PC-9 (cell line): ENCODE results near the gene FGF12. TPM values are rescaled to one million over a fixed set of nuclear protein-coding genes. Genes with fewer than 3 reads are reported as not detected.

Source experiments
- BruUV-seq: library from RNA; stranded (reverse); fragments of 400-500 nt; replicated peaks from 2 replicates; lab custom pipeline; 2021; lab: Mats Ljungman, UMichigan
- CTCF ChIA-PET: fragments of 300-600 bp; sonication (Branson Sonifier 250); formaldehyde crosslinking; loops from one replicate; lab custom pipeline; 2022; ENCODE audit warnings: antibody characterized with exemption; lab: Charles Lee
- POLR2A ChIA-PET: fragments of 300-600 bp; sonication (Branson Sonifier 250); formaldehyde crosslinking; loops from one replicate; lab custom pipeline; 2022; ENCODE audit warnings: antibody characterized with exemption; ENCODE audit not compliant: unreplicated experiment; lab: Charles Lee
- DNase-seq, 2 experiments: peaks; one replicate each; pipeline versions ENCODE4 v3.0.0 to v3.0.0-alpha.2; 2015 to 2022; ENCODE audit warnings: mixed read lengths in 1 of 2
- H2AFZ ChIP-seq: fragments of 200-600 bp; sonication (generic); 2 replicates; pipeline ENCODE4 v1.8.1; 2017; ENCODE audit warnings: antibody characterized with exemption
- H3F3A ChIP-seq: fragments of 200-600 bp; sonication (generic); 2 replicates; pipeline ENCODE4 v1.8.1; 2017; ENCODE audit warnings: antibody characterized with exemption, mild to moderate bottlenecking, low read depth; ENCODE audit not compliant: insufficient read depth
- H3K27ac ChIP-seq: fragments of 200-600 bp; sonication (generic); 2 replicates; pipeline ENCODE4 v1.6.1; 2016; ENCODE audit warnings: mixed run types
- H3K27me3 ChIP-seq: fragments of 200-600 bp; sonication (generic); 2 replicates; pipeline ENCODE4 v1.6.1; 2016; ENCODE audit warnings: low read depth, mixed run types; ENCODE audit not compliant: insufficient read depth
- H3K36me3 ChIP-seq: fragments of 200-600 bp; sonication (generic); 2 replicates; pipeline ENCODE4 v1.6.1; 2016; ENCODE audit warnings: low read depth, mixed run types
- H3K4me1 ChIP-seq: fragments of 200-600 bp; sonication (generic); replicated peaks from 2 replicates; pipeline ENCODE4 v1.6.1; 2016; ENCODE audit warnings: mixed run types; ENCODE audit not compliant: insufficient read depth
- H3K4me2 ChIP-seq: fragments of 200-600 bp; sonication (generic); 2 replicates; pipeline ENCODE4 v1.6.1; 2017; ENCODE audit warnings: mixed run types
- H3K4me3 ChIP-seq: fragments of 200-600 bp; sonication (generic); 2 replicates; pipeline ENCODE4 v1.6.1; 2016; ENCODE audit warnings: mixed run types
- H3K79me2 ChIP-seq: fragments of 200-600 bp; sonication (generic); 2 replicates; pipeline ENCODE4 v1.6.1; 2017; ENCODE audit warnings: low read depth, mixed run types
- H3K9me2 ChIP-seq: fragments of 200-600 bp; sonication (generic); 2 replicates; pipeline ENCODE4 v1.8.1; 2017; ENCODE audit warnings: mild to moderate bottlenecking; ENCODE audit not compliant: insufficient read depth
- H3K9me3 ChIP-seq: fragments of 200-600 bp; sonication (generic); 2 replicates; pipeline ENCODE4 v1.8.1; 2016; ENCODE audit warnings: low read depth; ENCODE audit not compliant: insufficient read depth
- H4K20me1 ChIP-seq: fragments of 200-600 bp; sonication (generic); 2 replicates; pipeline ENCODE4 v1.8.1; 2017; ENCODE audit not compliant: insufficient read depth
- CTCF ChIP-seq: fragments of 200-600 bp; sonication (generic); conservative IDR thresholded peaks from 2 replicates; pipeline ENCODE4 v1.6.1; 2017; ENCODE audit warnings: mixed run types, antibody characterized with exemption, mild to moderate bottlenecking, moderate library complexity
- EZH2 ChIP-seq: fragments of 200-600 bp; sonication (generic); IDR thresholded peaks from 2 replicates; pipeline ENCODE4 v1.8.0; 2017; ENCODE audit warnings: antibody characterized with exemption, low read depth
- intact Hi-C: fragments of 100-400 bp; cut with micrococcal nuclease; formaldehyde crosslinking; loops from one replicate; pipeline ENCODE4 v1.10.0; 2022; ENCODE audit not compliant: unreplicated experiment
- total RNA-seq: library from RNA; stranded (reverse); gene quantifications from 2 replicates; pipeline ENCODE4 v1.2.3, GENCODE V29; 2021

FGF12 gene
- total RNA-seq, 1 experiment from 2014 or later, result 10.9 TPM

GRCh38 chr3:192091831-192092230, 635.5 kb downstream of the FGF12 start:
- 0 out of 2 replicates have a peak, but pooled peaks cover 3% of the 10 kb centered on the region for H3K9me3 ChIP-seq
- H3K27me3 ChIP-seq, result no peaks in the 10 kb centered on the region
- DNase-seq, result no peak
- H3K4me1 ChIP-seq, result peaks cover 7% of the 10 kb centered on the region; the same call in 1 of the 2 replicates
- H3F3A ChIP-seq, result no peaks in the 10 kb centered on the region
- POLR2A ChIA-PET, result no interaction called here
- BruUV-seq, result no TSS peak
- H3K79me2 ChIP-seq, result no peaks in the 10 kb centered on the region
- CTCF ChIA-PET, result no interaction called here
- TF ChIP-seq EZH2 (no peak), CTCF (no peak)
- H3K9me2 ChIP-seq, result no peaks in the 10 kb centered on the region
- H3K4me2 ChIP-seq, result no peak overlapping the region
- H2AFZ ChIP-seq, result peak overlapping the region; percentile 9; the same call in 1 of the 2 replicates
- no peaks in the 10 kb centered on the region for H4K20me1 ChIP-seq
- H3K27ac ChIP-seq, result no peak overlapping the region
- H3K36me3 ChIP-seq, result no peaks in the 10 kb centered on the region
- intact Hi-C loops, result no loop called here
- H3K4me3 ChIP-seq, result no peak overlapping the region

GRCh38 chr3:192090586-192090985, 636.8 kb downstream of the FGF12 start:
- H3K9me2 ChIP-seq, result no peaks in the 10 kb centered on the region
- DNase-seq, result no peak
- ChIA-PET POLR2A (no interaction called here), CTCF (no interaction called here)
- H3K9me3 ChIP-seq, result peaks cover 3% of the 10 kb centered on the region; the same call in 1 of the 2 replicates
- H4K20me1 ChIP-seq, result no peaks in the 10 kb centered on the region
- no peak overlapping the region for H3K4me2 ChIP-seq
- no peaks in the 10 kb centered on the region for H3K36me3 ChIP-seq
- H3K4me3 ChIP-seq, result no peak overlapping the region
- intact Hi-C loops, result no loop called here
- no peaks in the 10 kb centered on the region for H3F3A ChIP-seq
- TF ChIP-seq EZH2 (no peak), CTCF (no peak; the same call in 1 of the 2 replicates)
- H2AFZ ChIP-seq, result no peak overlapping the region
- H3K27ac ChIP-seq, result no peak overlapping the region
- no TSS peak for BruUV-seq
- no peaks in the 10 kb centered on the region for H3K79me2 ChIP-seq
- no peaks in the 10 kb centered on the region for H3K27me3 ChIP-seq
- peaks cover 7% of the 10 kb centered on the region; the same call in 1 of the 2 replicates for H3K4me1 ChIP-seq

Other genes starting within 250 kb of the FGF12 start
- 4.5 and 5.1 TPM in 2 replicates for gene MB21D2, start 190.3 kb upstream of the FGF12 start, total RNA-seq